ELR (cell line): ENCODE measurements around the gene FAM181A.

Experiments used
- DNase-seq: peaks from one replicate; pipeline ENCODE4 v3.0.0-alpha.2; 2015; ENCODE audit warnings: low read depth

The FAM181A gene

GRCh38 chr14:93962701-93963601, 35.8 kb downstream of the FAM181A start:
- DNase-seq = peak; percentile 78

DNA sequence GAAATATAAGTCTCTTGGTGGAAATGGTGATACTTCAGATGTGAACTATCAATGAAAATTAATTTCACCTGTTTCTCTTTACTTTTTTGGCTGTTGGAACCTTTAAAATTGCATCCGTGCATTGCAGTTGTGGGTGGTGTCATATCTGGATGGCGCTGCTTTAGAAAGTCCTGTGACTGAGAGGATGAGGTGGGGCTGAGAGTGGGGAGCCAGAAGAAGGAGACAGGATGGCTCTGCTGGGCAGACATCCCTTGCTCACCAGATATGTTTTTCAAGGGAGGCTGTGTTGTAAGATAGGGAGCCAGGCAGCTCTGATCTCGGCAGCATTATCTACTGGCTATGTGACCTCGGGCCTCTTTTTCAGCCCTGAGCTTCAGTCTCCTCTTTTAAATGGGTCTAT, 36.5 kb downstream of the FAM181A start:
- DNase-seq = no peak

- no peak for DNase-seq
Observed at GRCh38 chr14:93964281-93964680, 37.1 kb downstream of the FAM181A start.

- no peak for DNase-seq
Observed at GRCh38 chr14:93964820-93965286, 37.7 kb downstream of the FAM181A start.

GRCh38 chr14:93965287-93965821, 38.2 kb downstream of the FAM181A start:
- peak; percentile 96 for DNase-seq

DNA sequence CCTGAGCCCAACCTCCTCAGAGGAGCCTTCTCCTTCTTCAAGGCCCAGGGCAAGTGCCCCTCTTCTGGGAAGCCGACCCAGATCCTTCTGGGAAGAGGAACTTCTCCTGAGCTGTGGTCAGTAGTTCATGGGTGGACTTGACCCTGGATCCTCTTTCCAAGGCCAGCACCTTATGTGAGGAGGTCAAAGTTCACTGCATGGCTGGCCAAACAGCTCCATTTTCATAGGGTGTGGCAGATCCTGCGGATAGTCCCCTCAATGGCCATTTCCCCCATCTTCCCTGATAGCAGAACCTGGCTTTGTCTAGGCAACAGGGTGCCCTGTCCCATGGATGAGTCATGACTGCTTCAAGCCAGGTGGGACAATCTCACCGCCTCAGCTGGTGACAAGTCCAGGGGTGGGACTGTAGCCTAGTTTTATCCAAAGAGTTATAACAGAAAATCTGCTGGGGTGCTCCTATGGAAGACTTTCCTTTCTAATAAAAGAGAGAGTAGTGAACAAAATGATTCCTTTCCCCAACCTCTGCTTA, 38.9 kb downstream of the FAM181A start:
- no peak for DNase-seq

DNA sequence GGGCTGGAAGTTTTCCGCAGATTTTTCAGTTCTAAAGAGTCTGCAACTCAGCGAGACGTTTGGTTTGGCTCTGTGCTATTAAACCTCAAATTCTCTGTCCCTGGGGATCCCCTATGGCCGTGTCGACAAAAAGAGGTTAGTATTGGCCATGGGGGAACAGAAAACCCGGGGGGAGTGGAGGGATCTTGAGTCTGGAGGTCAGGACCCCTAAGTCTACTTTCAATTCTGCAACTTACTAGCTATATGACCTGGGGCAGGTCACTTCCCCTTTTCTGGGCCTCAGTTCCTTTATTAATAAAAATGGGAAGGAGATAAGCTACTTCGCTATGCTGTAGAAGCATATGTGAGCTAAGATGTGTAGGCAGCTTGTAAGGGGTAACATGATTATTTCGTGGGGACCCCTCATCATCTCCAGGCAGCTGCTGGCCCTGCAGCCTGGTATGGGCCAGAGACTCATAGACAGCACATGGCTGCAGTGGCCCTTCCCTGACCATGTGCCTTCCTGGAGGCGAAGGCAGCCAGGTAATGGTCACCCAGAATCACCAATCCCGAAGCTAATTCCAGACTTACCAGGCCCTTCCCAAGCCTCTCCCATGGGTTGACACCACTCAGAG, 40.6 kb downstream of the FAM181A start:
- DNase-seq = no peak

DNA sequence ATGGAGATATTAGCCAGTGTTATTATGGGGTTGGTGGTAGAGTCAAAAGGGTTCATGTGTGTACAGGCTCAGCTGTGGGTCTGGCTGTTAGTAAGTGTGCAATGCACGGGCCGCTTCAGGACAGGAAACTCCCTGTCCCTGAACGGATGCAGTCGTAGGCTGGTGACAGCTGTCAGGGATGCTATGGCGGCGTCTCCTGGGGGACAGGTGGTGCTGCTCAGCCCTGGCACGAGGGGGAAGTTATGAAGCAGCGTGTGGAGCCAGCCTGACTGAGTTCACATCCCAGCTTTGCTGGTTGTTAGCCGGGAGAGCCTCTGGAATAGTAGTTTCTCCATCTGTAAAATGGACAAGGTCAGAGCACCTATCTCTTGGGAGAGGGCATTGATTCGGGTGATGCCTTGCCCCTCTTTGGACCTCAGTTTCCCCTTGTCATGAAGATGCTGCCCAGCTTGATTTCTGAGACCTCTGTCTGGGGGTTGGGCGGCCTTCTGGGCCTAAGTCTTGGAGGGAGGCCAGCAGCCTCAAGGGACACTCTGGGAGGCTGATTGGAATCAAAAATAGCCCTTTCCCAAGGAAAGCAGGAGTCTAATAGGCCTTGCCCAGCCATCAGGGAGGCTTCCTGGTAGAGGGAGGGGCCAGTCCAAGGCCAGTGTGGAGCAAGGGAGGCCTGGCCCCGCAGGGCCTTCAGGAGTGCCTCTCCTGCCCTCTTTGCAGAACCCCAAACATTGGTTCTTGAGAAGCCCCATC, 42.1 kb downstream of the FAM181A start:
- DNase-seq = no peak

GRCh38 chr14:93970585-93970964, 43.4 kb downstream of the FAM181A start:
- DNase-seq = peak; percentile 51

DNA sequence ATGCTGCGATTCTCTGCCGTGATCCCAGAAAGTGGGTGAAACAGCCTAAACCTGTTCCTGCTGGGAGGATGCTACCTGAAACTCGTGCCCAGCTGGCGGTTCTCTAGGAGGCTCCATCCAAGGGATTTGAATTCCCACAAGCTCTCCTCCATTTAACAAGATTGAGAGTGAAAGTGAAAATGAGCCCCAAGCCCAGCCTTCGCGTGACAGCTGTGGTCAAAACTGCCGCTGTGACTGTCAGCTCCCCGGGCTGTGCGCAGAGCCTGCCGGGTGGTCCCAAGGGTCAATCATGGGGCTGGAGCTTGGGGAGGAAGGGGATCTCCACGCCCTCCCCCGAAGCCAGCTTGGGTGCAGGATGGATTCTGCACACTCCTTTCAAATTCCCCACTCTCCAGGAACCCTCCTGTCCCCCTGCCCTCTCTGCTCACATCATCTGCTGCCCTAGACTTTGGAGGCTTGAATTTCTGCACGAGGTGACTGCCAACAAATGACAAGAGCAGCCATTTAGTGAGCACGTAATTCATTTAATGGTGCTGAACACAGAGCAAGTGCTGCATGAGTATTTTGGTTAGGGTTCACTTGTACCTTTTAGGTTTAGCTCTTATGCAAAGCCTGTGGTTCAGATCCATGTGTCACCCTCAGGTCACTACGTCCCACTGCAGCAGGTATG, 44.0 kb downstream of the FAM181A start:
- DNase-seq = no peak

GRCh38 chr14:93971635-93972027, 44.5 kb downstream of the FAM181A start:
- DNase-seq = no peak

GRCh38 chr14:93972618-93973205, 45.6 kb downstream of the FAM181A start:
- no peak for DNase-seq

GRCh38 chr14:93973607-93974006, 46.5 kb downstream of the FAM181A start:
- DNase-seq = no peak

DNA sequence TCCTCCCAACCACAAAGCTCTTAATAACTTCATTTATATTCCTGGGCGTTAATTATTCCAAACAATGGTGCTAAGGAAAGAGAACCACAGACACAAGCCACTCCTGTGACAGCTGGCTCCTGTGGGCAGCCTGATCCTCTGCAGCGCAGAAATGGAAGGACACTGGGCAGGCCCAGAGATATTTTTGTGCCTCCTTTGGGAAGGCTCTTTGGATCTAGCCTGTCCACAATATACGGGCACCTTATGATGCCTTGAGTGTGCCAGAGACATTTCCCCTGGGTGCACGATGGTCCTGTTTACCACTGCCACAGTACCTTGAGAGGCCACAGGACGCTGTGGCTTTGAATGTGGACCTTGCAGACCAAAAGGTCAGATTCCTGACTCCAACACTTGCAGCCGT, 47.2 kb downstream of the FAM181A start:
- no peak for DNase-seq

DNA sequence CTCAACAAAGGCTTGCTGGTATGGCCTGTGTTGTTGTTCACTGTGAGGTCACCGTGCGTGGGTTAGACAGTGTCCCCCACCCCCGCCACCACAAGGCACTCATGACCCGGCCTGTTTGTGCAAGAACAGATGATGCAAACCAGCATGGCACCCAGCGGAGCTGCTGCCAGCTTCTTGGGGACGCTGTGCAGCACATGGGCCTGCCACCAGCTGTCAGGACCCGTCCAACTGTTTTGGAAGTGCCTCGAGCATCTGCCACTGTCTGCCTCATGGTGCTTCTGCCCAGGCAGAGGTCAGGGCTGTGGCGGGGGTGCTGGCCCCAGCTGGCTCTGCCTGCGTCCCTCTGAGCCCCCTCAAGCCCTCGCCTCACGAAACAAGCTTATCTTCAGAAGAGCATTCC, 47.7 kb downstream of the FAM181A start:
- no peak for DNase-seq

DNA sequence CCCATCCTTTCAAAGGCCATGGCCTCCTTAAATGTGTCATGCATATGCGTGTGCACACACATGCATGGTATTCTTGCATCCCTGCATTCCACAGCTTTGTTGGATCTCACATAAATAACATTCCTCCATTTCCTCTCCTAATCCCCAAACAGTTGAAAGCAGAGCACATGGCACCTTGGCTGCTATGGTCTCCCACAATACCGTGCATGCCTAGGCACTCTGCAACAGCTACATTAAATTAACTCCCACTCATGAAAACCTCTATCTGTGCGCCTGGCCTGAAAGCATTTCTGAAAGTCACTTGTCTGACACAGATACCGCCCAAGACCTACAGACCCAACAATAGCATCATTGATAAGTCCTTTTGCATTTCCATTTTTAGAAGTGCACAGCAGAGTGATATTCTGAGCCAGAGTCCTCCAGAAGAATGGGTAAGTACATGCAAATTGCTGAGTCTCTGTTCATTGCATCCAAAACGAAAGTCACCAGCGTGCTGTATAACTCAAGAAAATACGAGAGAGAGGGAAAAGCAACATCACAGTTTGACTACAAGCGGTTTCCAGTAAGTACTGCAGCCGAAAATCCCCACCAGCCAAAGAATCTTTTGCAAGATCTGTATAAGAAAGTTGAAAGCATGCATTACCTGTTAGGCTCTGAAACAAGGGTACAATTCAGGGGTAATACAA, 48.8 kb downstream of the FAM181A start:
- DNase-seq = no peak

GRCh38 chr14:93976477-93977057, 49.4 kb downstream of the FAM181A start, which contains the start of gene ASB2:
Gene ASB2 (minus strand): TSS chr14:93976570. CDS start chr14:93964539, 12,031 bp downstream.
- no peak for DNase-seq

GRCh38 chr14:93977171-93977570, 50.0 kb downstream of the FAM181A start:
- no peak for DNase-seq

GRCh38 chr14:93977790-93978581, 50.8 kb downstream of the FAM181A start:
- DNase-seq = no peak
